GM18867 (cell line): ENCODE data around the gene IGHMBP2.

ENCODE experiments used
- ATAC-seq: cut with Tn5 transposase; IDR thresholded peaks from one replicate; pipeline ENCODE4 v1.9.1; 2021; ENCODE audit warnings: mild to moderate bottlenecking, moderate library complexity; ENCODE audit not compliant: unreplicated experiment

The IGHMBP2 gene

DNA sequence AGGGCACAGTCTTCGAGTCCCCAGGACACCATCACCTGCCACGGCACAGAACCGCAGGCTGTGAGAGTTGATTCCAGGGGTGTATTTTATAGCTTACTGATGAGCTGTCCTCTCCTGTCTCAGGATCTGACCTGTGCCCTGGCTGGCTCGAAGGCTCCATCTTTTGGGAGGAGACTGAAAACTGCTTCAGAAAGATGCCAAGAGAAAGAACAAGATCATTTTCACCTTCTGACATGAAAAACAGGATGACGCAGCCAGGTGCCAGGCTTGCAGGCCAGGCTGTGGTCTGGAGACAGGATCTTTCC lies 74.9 kb downstream of the IGHMBP2 start:
- ATAC-seq = no peak

DNA sequence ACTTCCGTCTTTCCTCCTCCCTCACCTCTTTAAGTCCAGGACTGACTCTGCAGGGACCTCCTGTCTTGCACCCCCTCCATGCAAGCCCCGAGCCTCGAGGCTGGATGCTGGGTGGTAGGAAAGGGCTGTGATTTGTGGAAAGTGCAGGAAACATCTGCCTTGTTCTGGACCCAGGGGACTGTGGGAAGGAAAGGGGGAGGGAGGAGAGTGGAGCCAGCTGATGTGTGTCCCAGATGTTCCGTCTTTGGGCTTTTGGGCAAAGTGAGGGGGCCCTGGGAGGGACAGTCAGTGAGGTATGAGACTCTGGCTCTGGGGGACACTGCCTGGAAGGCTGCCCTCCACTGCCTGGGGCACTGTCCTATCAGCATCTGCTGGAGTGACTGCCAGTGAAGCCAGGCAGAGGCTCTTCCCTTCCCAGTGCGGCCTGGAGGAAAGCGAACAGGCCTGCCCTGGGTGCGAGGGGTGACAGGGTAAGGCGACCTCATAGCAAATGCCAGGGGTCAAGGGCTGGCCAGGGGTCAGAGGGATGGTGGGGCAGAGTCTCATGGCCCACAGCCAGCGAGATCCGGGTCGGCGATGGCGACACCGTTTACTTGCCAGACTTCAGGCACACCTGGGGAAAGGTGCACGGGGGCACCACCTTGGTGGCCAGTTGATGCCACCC lies 75.4 kb downstream of the IGHMBP2 start:
- no peak for ATAC-seq

DNA sequence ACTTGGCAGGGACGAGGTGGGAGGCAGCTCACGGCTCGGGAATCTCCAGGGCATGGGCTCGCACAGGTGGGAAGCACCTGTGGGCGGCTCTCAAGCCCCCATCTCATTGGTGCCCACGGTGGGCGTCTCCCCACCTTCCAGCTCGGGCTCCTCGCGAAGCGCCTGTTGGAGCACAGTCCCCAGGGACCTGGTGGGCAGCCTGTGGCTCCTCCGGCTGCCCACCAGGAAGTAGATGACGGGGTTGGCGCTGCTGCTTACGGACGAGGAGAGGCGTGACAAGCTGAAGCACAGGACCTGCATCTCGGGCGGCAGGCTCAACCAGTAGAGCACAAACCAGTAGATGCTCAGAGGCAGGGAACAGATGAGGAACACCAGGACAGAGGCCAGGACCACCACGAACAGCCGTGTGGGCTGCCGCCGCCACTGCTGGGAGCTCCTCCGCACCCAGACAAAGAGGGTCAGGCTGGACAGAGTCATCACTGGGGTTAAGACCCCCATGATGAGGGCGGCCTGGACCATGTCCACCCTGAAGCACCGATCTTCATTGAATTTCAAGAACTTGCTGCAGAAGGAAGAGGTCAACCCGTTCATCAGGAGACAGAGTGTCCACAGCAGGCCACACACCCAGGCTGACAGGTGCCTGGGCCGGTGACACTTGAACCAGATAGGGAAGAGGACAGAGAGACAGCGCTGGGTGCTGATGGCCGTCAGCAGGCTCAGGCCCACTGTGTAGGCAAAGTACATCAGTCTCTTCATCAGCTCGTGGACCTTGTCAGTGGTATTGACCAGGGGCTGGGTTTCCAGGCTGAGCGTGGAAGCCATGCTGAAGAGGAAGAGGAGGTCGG lies 76.5 kb downstream of the IGHMBP2 start:
- ATAC-seq = no peak

DNA sequence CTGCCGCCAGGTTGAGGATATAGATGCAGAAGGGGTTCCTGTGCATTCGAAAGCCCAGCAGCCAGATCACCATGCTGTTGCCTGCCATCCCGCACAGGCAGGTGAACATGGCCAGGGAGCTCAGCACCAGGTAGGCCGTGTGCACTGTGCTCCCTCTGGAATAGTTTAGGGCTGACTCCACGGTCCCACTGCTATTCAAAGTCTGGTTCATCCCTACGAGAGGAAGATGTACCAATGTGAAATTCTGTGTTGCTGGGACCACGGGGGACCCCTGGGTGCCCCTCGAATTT lies 77.0 kb downstream of the IGHMBP2 start, which contains the start of gene MRGPRD:
Gene MRGPRD, minus strand, starts transcription at position 211 of the 290 bp plus-strand sequence. Its CDS starts 0 bp downstream, at position 211.
- no peak for ATAC-seq

DNA sequence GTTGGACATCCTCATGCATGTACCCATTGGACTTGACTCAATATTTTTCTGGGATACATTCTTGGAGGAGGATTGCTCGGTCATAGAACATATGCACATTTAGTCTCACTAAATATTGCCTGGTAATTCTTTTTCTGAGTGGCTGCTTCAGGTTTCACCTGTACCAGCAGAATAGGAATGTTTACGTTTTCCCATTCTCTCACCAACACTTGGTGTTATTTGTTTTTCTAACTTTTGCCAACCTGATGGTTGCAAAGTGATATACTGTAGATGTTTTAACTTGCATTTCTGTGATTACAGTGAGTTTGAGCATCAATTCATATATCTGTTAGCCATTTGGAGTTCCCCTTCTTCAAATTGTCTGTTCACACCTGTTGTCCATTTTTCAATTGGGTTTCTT lies 78.4 kb downstream of the IGHMBP2 start:
- no peak for ATAC-seq

DNA sequence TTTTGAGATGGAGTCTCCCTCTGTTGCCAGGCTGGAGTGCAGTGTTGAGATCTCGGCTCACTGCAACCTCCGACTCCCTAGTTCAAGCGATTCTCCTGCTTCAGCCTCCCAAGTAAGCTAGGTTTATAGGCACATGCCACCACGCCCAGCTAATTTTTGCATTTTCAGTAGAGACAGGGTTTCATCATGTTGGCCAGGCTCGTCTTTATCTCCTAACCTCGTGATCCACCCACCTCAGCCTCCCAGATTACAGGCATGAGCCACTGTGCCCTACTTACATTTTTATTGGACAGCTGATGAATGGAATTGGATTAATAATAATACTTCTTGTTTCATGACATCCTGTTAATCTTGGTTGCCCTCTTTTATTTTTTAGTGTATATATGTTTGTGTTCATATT lies 80.1 kb downstream of the IGHMBP2 start:
- no peak for ATAC-seq

DNA sequence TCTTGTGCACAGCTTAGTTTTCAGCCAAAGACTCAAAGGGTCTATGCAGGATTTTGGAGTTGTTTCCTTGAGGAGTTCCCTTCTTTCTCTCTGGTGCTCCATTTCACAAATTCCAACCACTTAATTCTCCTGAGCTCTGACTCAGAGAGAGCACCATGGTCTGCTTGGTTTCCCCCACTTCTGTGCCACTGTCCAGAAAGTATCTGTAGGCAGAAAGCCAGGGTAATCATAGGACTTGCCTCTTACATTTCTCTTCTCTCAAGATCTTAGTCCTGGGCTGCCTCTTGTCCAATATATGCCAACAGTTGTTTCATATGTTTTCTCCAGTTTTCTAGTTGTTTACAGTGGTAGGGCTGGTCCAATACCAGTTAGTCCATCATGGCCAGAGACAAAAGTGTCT lies 83.5 kb downstream of the IGHMBP2 start:
- no peak for ATAC-seq

DNA sequence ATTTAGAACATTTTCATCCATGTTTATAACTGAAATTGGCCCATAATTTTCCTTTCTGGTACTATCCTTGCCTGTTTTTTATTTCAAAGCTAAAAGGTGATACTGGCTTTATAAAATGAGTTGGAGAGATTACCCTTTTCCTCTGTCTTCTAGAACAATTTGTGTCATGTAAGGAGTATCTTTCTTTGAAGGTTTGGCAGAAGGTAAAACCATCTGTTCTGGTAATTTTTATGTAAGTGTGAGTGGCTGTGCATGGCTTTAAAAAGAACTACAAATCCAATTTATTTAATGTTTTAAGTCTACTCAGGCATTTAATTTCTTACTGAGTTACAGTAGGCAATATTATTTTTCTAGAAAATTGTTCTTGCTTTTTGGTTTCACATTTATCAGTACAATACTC lies 84.8 kb downstream of the IGHMBP2 start:
- no peak for ATAC-seq
